HepG2 (cell line): ENCODE measurements around the gene HAGH. TPM values are rescaled to one million over a fixed set of nuclear protein-coding genes. Genes with fewer than 3 reads are reported as not detected.

Source experiments
- BCL6 ChIP-seq: IDR thresholded peaks from 2 replicates; pipeline ENCODE4 v1.6.1; 2016; ENCODE audit warnings: missing genetic modification reagents, missing compliant biosample characterization
- EED ChIP-seq: sonication (generic); formaldehyde crosslinking; IDR thresholded peaks from 2 replicates; pipeline ENCODE4 v1.5.0; 2020; ENCODE audit warnings: mild to moderate bottlenecking, missing genetic modification reagents
- KLF9 ChIP-seq: IDR thresholded peaks from 2 replicates; pipeline ENCODE4 v1.6.1; 2016; ENCODE audit warnings: low read depth
- MXD1 ChIP-seq: sonication (generic); formaldehyde crosslinking; IDR thresholded peaks from 2 replicates; pipeline ENCODE4 v1.4.0; 2020; ENCODE audit warnings: mild to moderate bottlenecking, missing genetic modification reagents
- POGK ChIP-seq: sonication (generic); formaldehyde crosslinking; conservative IDR thresholded peaks from 2 replicates; pipeline ENCODE4 v1.8.0; 2022; ENCODE audit warnings: mild to moderate bottlenecking, moderate library complexity, missing genetic modification reagents
- PRDM15 ChIP-seq: sonication (generic); formaldehyde crosslinking; IDR thresholded peaks from 2 replicates; pipeline ENCODE4 v1.4.0; 2020; ENCODE audit warnings: missing genetic modification reagents
- SETDB1 ChIP-seq: sonication (generic); formaldehyde crosslinking; IDR thresholded peaks from 2 replicates; pipeline ENCODE4 v1.5.1; 2020; ENCODE audit warnings: missing genetic modification reagents, mild to moderate bottlenecking, borderline replicate concordance
- SIX4 ChIP-seq: sonication (generic); formaldehyde crosslinking; IDR thresholded peaks from 2 replicates; pipeline ENCODE4 v1.4.0; 2020; ENCODE audit warnings: missing genetic modification reagents
- TFDP1 ChIP-seq: IDR thresholded peaks from 2 replicates; pipeline ENCODE4 v1.6.1; 2016; ENCODE audit warnings: missing compliant biosample characterization, missing genetic modification reagents, borderline replicate concordance
- TP53 ChIP-seq: sonication (generic); formaldehyde crosslinking; conservative IDR thresholded peaks from 2 replicates; pipeline ENCODE4 v1.4.0; 2020; ENCODE audit warnings: missing genetic modification reagents
- ZBTB3 ChIP-seq: sonication (generic); formaldehyde crosslinking; IDR thresholded peaks from 2 replicates; pipeline ENCODE4 v1.4.0; 2020; ENCODE audit warnings: low read depth, mild to moderate bottlenecking, moderate library complexity, missing genetic modification reagents, borderline replicate concordance
- ZEB1 ChIP-seq: IDR thresholded peaks from 2 replicates; pipeline ENCODE4 v1.6.1; 2012; ENCODE audit warnings: mild to moderate bottlenecking, low read depth, inconsistent platforms; ENCODE audit not compliant: insufficient replicate concordance
- ZFAT ChIP-seq: sonication (generic); formaldehyde crosslinking; conservative IDR thresholded peaks from 2 replicates; pipeline ENCODE4 v1.8.1; 2023; ENCODE audit warnings: missing genetic modification reagents, inconsistent platforms
- ZNF101 ChIP-seq: sonication (generic); formaldehyde crosslinking; IDR thresholded peaks from 2 replicates; pipeline ENCODE4 v1.4.0; 2020; ENCODE audit warnings: mild to moderate bottlenecking, low read depth, missing genetic modification reagents, borderline replicate concordance
- ZNF33A ChIP-seq: sonication (generic); formaldehyde crosslinking; IDR thresholded peaks from 2 replicates; pipeline ENCODE4 v1.5.1; 2020; ENCODE audit warnings: missing genetic modification reagents, mild to moderate bottlenecking, moderate library complexity, borderline replicate concordance
- ZNF441 ChIP-seq: sonication (generic); formaldehyde crosslinking; IDR thresholded peaks from 2 replicates; pipeline ENCODE4 v1.7.0; 2021; ENCODE audit warnings: missing genetic modification reagents, borderline replicate concordance
- ZNF543 ChIP-seq: sonication (generic); formaldehyde crosslinking; IDR thresholded peaks from 2 replicates; pipeline ENCODE4 v1.4.0; 2020; ENCODE audit warnings: mild to moderate bottlenecking, missing genetic modification reagents
- ZSCAN22 ChIP-seq: sonication (generic); formaldehyde crosslinking; IDR thresholded peaks from 2 replicates; pipeline ENCODE4 v1.4.0; 2020; ENCODE audit warnings: mild to moderate bottlenecking, missing genetic modification reagents
- polyA plus RNA-seq, 8 experiments: library from polyadenylated mRNA; depleted of rRNA in 3 of 8; stranded (reverse) in 7 of 8; unstranded in 1 of 8; fragments of >200 nt; fragmentation: Illumina TruSeq in 4 of 8; extraction: Trizol in 4 of 8; gene quantifications; 2 replicates each; pipeline versions ENCODE4 v1.2.1 to v1.2.3, GENCODE V29; 2011 to 2016; ENCODE audit warnings: low read depth in 4 of 8, missing spikeins in 1 of 8, mixed read lengths in 1 of 8; ENCODE audit not compliant: insufficient read depth in 1 of 8
- total RNA-seq, 5 experiments: library from RNA; depleted of rRNA; stranded (reverse); fragments of >200 nt; fragmentation: Illumina TruSeq; extraction: Trizol; gene quantifications; 2 replicates each; pipeline ENCODE4 v1.2.3, GENCODE V29; 2016; ENCODE audit warnings: low read depth in 1 of 5
- TF ChIP-seq, protein P1 (sequence below): sonication (generic); IDR thresholded peaks from 2 replicates; pipeline ENCODE4 v1.6.1; 2016; ENCODE audit warnings: low read depth, borderline replicate concordance
- TF ChIP-seq, protein P2 (sequence below): sonication (generic); formaldehyde crosslinking; conservative IDR thresholded peaks from 2 replicates; pipeline ENCODE4 v1.4.0; 2020; ENCODE audit warnings: missing genetic modification reagents

HAGH gene
- total and polyA plus RNA-seq, 2 of the 13 experiments (the other 11 are each of a cell fraction or from before 2014, with no cell fraction given), result 70.4 to 95.4 TPM

GRCh38 chr16:1772908-1773702, 53.5 kb downstream of the HAGH start, which contains the start of gene MRPS34 (continued):
- TF ChIP-seq, protein P1, sequence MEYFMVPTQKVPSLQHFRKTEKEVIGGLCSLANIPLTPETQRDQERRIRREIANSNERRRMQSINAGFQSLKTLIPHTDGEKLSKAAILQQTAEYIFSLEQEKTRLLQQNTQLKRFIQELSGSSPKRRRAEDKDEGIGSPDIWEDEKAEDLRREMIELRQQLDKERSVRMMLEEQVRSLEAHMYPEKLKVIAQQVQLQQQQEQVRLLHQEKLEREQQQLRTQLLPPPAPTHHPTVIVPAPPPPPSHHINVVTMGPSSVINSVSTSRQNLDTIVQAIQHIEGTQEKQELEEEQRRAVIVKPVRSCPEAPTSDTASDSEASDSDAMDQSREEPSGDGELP, result peak; percentile 6; the same call in 1 of the 2 replicates
- TF ChIP-seq SIX4 (CRISPR knock-in tag), result no peak
- no peak; the same call in 1 of the 2 replicates for TF ChIP-seq ZNF441 (CRISPR knock-in tag)
- TF ChIP-seq ZSCAN22 (CRISPR knock-in tag), result no peak
- TF ChIP-seq, protein P2, sequence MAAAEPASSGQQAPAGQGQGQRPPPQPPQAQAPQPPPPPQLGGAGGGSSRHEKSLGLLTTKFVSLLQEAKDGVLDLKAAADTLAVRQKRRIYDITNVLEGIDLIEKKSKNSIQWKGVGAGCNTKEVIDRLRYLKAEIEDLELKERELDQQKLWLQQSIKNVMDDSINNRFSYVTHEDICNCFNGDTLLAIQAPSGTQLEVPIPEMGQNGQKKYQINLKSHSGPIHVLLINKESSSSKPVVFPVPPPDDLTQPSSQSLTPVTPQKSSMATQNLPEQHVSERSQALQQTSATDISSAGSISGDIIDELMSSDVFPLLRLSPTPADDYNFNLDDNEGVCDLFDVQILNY, result peak; percentile 70; the same call in 1 of the 2 replicates
- TF ChIP-seq PRDM15 (CRISPR knock-in tag), result 0 out of 2 replicates have a peak, but pooled peaks have one; percentile 26
- TF ChIP-seq ZBTB3 (CRISPR knock-in tag), result no peak
- TF ChIP-seq BCL6, result peak; percentile 45
- no peak for TF ChIP-seq ZFAT (CRISPR knock-in tag)
- TF ChIP-seq POGK (CRISPR knock-in tag), result peak; percentile 83
- peak; percentile 93 for TF ChIP-seq TP53 (CRISPR knock-in tag)
- TF ChIP-seq ZNF543 (CRISPR knock-in tag), result no peak; the same call in 1 of the 2 replicates
- no peak for TF ChIP-seq ZNF33A (CRISPR knock-in tag)
- peak; percentile 77 for TF ChIP-seq ZEB1
- no peak for TF ChIP-seq SETDB1 (CRISPR knock-in tag)
- no peak for TF ChIP-seq EED (CRISPR knock-in tag)
- no peak for TF ChIP-seq ZNF101
- peak; percentile 76; the same call in 1 of the 2 replicates for TF ChIP-seq TFDP1 (CRISPR knock-in tag)
- 0 out of 2 replicates have a peak, but pooled peaks have one; percentile 39 for TF ChIP-seq KLF9 (CRISPR knock-in tag)
- TF ChIP-seq MXD1 (CRISPR knock-in tag), result peak; percentile 43; the same call in 1 of the 2 replicates
